ENCODE data around the gene TTLL11. TPM values are rescaled to one million over a fixed set of nuclear protein-coding genes. Genes with fewer than 3 reads are reported as not detected.

TTLL11 gene
- total RNA-seq, 4 donors from 2014 or later = 20.5 to 41.3 (median 27.6) TPM

DNA sequence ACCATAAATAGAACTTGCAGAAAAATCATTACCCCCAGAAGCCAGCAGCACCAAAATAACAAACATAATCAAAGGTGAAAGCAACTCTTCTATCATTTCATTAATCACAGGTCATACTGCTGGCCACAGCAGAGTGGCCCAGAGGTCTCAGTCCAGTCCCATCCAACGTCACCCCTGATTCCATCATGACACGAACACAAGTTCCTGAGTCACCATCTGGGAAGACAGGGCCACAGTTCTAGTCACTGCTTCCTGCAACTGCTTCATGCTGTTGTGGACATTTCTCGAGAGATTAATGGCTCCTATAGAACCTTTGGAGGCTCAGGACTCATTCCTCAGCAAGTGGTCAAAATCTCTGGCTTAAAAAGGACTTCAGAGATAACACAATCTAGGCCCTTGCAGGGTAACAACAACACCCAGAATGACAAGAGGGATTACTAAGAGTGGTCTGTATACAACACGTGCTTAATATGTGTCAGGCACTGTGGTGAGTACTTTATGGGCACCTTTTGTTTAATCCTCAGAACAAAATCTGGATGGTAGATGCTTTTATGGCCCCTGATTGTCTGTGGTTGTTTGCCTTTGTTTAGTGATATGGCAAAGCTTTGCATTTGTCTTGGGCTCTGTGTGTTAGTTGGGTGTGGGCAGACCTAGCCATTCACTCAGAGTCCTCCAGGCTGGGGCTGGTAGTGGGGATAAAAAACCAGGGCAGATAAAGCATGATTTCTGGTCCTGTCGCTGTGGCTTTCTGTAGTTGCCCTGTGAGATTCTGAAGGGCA, 257.3 kb downstream of the TTLL11 start:
- Histone ChIP-seq H3K4me1 (peaks cover 0 to 14% (median 11%) of the 10 kb centered on the region in 4 donors), H3K27ac (replicated peaks in 1 of 4) (no peak overlapping the region), H3K27me3 (no peaks in the 10 kb centered on the region), H3K36me3 (no peaks in the 10 kb centered on the region), H3K9me3 (no peaks in the 10 kb centered on the region), H3K4me3 (no peak overlapping the region)
- WGBS = 95% methylated on average over 5 of the region's 5 CpGs
- no peak for DNase-seq (ENCODE audit: extremely low spot score)
- no peak for TF ChIP-seq POLR2A (IDR thresholded peaks at IDR 0.05; ENCODE audit: low read depth)
- TF ChIP-seq POLR2AphosphoS5 (IDR thresholded peaks at IDR 0.05) = no peak
- TF ChIP-seq, protein P1, sequence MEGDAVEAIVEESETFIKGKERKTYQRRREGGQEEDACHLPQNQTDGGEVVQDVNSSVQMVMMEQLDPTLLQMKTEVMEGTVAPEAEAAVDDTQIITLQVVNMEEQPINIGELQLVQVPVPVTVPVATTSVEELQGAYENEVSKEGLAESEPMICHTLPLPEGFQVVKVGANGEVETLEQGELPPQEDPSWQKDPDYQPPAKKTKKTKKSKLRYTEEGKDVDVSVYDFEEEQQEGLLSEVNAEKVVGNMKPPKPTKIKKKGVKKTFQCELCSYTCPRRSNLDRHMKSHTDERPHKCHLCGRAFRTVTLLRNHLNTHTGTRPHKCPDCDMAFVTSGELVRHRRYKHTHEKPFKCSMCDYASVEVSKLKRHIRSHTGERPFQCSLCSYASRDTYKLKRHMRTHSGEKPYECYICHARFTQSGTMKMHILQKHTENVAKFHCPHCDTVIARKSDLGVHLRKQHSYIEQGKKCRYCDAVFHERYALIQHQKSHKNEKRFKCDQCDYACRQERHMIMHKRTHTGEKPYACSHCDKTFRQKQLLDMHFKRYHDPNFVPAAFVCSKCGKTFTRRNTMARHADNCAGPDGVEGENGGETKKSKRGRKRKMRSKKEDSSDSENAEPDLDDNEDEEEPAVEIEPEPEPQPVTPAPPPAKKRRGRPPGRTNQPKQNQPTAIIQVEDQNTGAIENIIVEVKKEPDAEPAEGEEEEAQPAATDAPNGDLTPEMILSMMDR (IDR thresholded peaks at IDR 0.05) = no peak
- TF ChIP-seq EP300 (IDR thresholded peaks at IDR 0.05) = no peak
- intact Hi-C loops (cut with DNase I) = no loop called here

DNA sequence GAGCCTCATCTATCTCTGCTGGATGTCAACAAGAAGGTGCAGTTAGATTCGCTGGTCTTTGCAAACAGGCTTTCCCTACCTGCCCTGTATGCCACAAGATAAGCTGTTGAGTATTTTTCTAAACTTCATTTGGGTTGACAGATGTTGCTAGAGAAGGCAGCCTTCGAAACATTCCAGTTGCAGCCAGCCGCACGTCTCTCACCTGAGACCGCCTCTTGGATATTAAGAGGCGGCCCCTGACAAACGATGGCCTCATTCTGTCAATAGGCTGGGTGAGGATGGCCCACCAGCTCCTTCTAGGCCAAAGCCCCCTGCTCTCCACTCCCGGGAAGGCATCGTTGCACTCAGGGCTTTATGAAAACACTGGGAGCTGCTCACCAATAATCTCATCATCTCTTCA, 260.0 kb downstream of the TTLL11 start:
- Histone ChIP-seq H3K4me1 (peaks cover 0 to 10% (median 7%) of the 10 kb centered on the region in 4 donors), H3K36me3 (no peaks in the 10 kb centered on the region), H3K27ac (replicated peaks in 1 of 4) (no peak overlapping the region), H3K9me3 (no peaks in the 10 kb centered on the region), H3K4me3 (no peak overlapping the region), H3K27me3 (no peaks in the 10 kb centered on the region)
- 90% methylated on average over 9 of the region's 9 CpGs for WGBS
- intact Hi-C loops (cut with DNase I) = no loop called here
- TF ChIP-seq EP300 (IDR thresholded peaks at IDR 0.05) = no peak
- TF ChIP-seq, protein P1 (IDR thresholded peaks at IDR 0.05) = no peak
- TF ChIP-seq POLR2A (IDR thresholded peaks at IDR 0.05; ENCODE audit: low read depth) = no peak
- TF ChIP-seq POLR2AphosphoS5 (IDR thresholded peaks at IDR 0.05) = no peak
- DNase-seq (ENCODE audit: extremely low spot score) = no peak

DNA sequence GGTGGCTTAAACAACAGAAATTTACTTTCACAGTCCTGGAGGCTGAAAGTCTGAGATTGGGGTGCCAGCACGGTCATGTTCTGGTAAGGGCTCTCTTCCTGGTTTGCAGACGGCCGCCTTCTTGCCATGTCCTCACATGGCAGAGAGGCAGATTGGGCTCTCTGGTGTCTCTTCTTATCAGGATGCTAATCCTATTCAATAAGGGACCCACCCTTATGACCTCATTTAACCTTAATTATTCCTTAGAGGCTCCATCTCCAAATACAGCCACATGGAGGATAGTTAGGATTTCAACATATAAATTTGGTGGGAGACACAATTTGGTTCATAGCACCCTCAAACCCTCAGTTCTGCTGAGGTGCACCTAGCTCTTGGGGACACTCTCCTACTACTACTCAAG, 261.2 kb downstream of the TTLL11 start:
- Histone ChIP-seq H3K27ac (replicated peaks in 1 of 4) (no peak overlapping the region), H3K27me3 (no peaks in the 10 kb centered on the region), H3K36me3 (no peaks in the 10 kb centered on the region), H3K4me3 (no peak overlapping the region), H3K9me3 (no peaks in the 10 kb centered on the region), H3K4me1 (no peaks in the 10 kb centered on the region)
- DNase-seq (ENCODE audit: extremely low spot score) = no peak
- 100% methylated on average over 3 of the region's 3 CpGs for WGBS
- TF ChIP-seq EP300 (IDR thresholded peaks at IDR 0.05) (no peak), POLR2AphosphoS5 (IDR thresholded peaks at IDR 0.05) (no peak), POLR2A (IDR thresholded peaks at IDR 0.05; ENCODE audit: low read depth) (no peak)
- intact Hi-C loops (cut with DNase I) = no loop called here

DNA sequence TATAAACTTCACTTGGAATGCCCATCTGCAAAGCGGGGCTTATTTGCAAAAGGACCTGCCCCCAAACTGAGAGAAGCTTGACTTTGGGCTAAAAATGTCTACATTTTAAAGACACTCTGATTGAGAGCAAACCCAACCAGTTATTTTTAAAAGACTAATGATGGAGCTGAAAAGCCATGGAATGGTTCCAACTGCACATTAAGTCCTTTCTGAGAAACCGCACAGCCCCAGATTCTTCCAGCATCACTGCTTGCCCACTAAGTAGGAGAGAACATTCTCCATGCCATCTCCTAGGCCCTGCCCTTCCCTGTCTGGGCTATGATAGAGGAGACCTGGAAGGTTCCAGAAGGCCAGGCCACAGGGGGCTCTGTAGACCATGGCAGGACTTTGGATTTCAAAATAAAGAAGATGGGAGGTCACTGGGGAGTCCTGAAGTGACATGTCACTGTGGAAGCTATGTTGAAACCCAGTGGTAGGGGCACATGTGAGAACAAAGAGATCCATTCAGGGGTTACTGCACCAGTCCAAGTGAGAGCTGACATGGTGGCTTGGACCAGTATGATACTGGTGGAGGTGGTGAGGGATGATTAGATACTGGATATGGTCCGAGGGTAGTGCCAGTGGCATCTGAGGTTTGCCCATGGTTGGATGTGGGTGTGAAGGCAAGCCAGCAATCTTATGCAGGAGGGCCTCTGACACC, 262.5 kb downstream of the TTLL11 start:
- 89% methylated on average over 3 of the region's 3 CpGs for WGBS
- intact Hi-C loops (cut with DNase I) = no loop called here
- Histone ChIP-seq H3K36me3 (no peaks in the 10 kb centered on the region), H3K27me3 (no peaks in the 10 kb centered on the region), H3K27ac (replicated peaks in 1 of 4) (no peak overlapping the region), H3K9me3 (no peaks in the 10 kb centered on the region), H3K4me3 (no peak overlapping the region), H3K4me1 (no peaks in the 10 kb centered on the region)
- no peak for DNase-seq (ENCODE audit: extremely low spot score)
- TF ChIP-seq, protein P1 (IDR thresholded peaks at IDR 0.05) = no peak
- TF ChIP-seq EP300 (IDR thresholded peaks at IDR 0.05) (no peak), POLR2AphosphoS5 (IDR thresholded peaks at IDR 0.05) (no peak), POLR2A (IDR thresholded peaks at IDR 0.05; ENCODE audit: low read depth) (no peak)

DNA sequence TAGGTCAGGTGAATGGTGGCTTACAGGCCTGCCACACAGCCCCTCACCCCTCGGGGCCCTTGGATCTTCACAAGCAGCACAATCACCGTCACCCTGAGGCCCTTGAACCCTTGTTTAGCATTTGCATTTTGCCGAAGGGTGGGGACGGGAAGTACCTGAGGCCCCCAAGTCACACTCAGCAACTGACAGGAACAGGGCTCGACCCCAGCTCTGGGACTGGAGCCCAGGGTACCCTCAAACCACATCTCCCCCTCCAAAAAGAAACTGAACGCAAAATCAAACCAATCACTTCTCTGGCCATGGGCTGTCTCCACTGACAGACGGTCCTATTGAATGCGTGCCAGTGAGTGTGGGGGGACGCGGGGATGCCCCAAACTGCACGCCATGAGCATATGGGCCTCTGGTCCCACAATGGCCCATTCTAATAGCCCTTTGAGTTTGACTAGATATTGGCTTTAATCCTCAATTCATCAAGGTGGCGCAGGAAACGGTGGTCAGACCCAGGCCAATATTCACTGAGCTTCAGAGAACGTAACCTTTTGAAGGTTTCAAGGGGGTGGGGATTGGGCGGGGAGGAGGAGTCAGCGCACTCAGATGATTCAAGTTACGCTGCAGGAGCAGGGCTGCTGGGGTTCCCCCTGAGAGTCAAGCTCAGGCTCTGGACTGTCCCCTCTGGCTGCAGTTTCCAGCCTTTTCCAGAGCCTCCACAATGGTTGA, 265.7 kb downstream of the TTLL11 start:
- Histone ChIP-seq H3K36me3 (peaks cover 0 to 4% (median 1%) of the 10 kb centered on the region in 4 donors), H3K27ac (replicated peaks in 1 of 4) (no peak overlapping the region), H3K27me3 (no peaks in the 10 kb centered on the region), H3K9me3 (no peaks in the 10 kb centered on the region), H3K4me3 (no peak overlapping the region), H3K4me1 (no peaks in the 10 kb centered on the region)
- DNase-seq (ENCODE audit: extremely low spot score) = no peak
- WGBS = 96% methylated on average over 17 of the region's 17 CpGs
- intact Hi-C loops (cut with DNase I) = no loop called here
- TF ChIP-seq POLR2AphosphoS5 (IDR thresholded peaks at IDR 0.05) (no peak), EP300 (IDR thresholded peaks at IDR 0.05) (no peak), POLR2A (IDR thresholded peaks at IDR 0.05; ENCODE audit: low read depth) (no peak)
- TF ChIP-seq, protein P1 (IDR thresholded peaks at IDR 0.05) = no peak

All from esophagus muscularis mucosa (tissue), 4 donors.